HepG2 (cell line): ENCODE data around the gene TMEM134. TPM values are rescaled to one million over a fixed set of nuclear protein-coding genes. Genes with fewer than 3 reads are reported as not detected.

Experiments used
- AGO1 ChIP-seq: fragments of 200-400 bp; formaldehyde crosslinking; IDR thresholded peaks from 2 replicates; pipeline ENCODE4 v1.6.1; 2017; ENCODE audit warnings: mild to moderate bottlenecking, low read depth, low read length, moderate library complexity; ENCODE audit not compliant: poor library complexity, severe bottlenecking
- FLYWCH1 ChIP-seq: sonication (generic); formaldehyde crosslinking; IDR thresholded peaks from 2 replicates; pipeline ENCODE4 v1.8.1; 2023; ENCODE audit warnings: mild to moderate bottlenecking, missing genetic modification reagents
- FOSL1 ChIP-seq: sonication (generic); formaldehyde crosslinking; IDR thresholded peaks from 2 replicates; pipeline ENCODE4 v1.9.0; 2021; ENCODE audit warnings: missing genetic modification reagents, borderline replicate concordance
- HDAC1 ChIP-seq: sonication (generic); formaldehyde crosslinking; IDR thresholded peaks from 2 replicates; pipeline ENCODE4 v1.5.1; 2020; ENCODE audit warnings: mild to moderate bottlenecking, missing genetic modification reagents
- HES4 ChIP-seq: sonication (generic); formaldehyde crosslinking; IDR thresholded peaks from 2 replicates; pipeline ENCODE4 v1.9.0; 2021; ENCODE audit warnings: mild to moderate bottlenecking, missing genetic modification reagents, borderline replicate concordance
- HNF4G ChIP-seq, 2 experiments: sonication (generic) in 1 of 2; formaldehyde crosslinking in 1 of 2; IDR thresholded peaks; 2 replicates each; pipeline versions ENCODE4 v1.4.0 to v1.6.1; 2011 to 2020; ENCODE audit warnings: borderline replicate concordance in 2 of 2, low read depth in 2 of 2, mild to moderate bottlenecking in 2 of 2, low read length in 1 of 2, missing genetic modification reagents in 1 of 2, moderate library complexity in 1 of 2
- MEF2D ChIP-seq: sonication (generic); formaldehyde crosslinking; IDR thresholded peaks from 2 replicates; pipeline ENCODE4 v1.5.1; 2020; ENCODE audit warnings: mild to moderate bottlenecking, missing genetic modification reagents
- MEIS2 ChIP-seq: sonication (generic); formaldehyde crosslinking; IDR thresholded peaks from 2 replicates; pipeline ENCODE4 v1.9.0; 2021; ENCODE audit warnings: mild to moderate bottlenecking, missing genetic modification reagents
- NCOA5 ChIP-seq: sonication (generic); formaldehyde crosslinking; IDR thresholded peaks from 2 replicates; pipeline ENCODE4 v1.4.0; 2020; ENCODE audit warnings: missing genetic modification reagents
- PITX1 ChIP-seq: sonication (generic); formaldehyde crosslinking; IDR thresholded peaks from 2 replicates; pipeline ENCODE4 v1.5.1; 2020; ENCODE audit warnings: mild to moderate bottlenecking, missing genetic modification reagents
- REPIN1 ChIP-seq: sonication (generic); formaldehyde crosslinking; IDR thresholded peaks from 2 replicates; pipeline ENCODE4 v1.8.0; 2022; ENCODE audit warnings: missing genetic modification reagents, low read depth, mild to moderate bottlenecking, borderline replicate concordance
- SNAPC2 ChIP-seq: sonication (generic); formaldehyde crosslinking; IDR thresholded peaks from 2 replicates; pipeline ENCODE4 v1.8.1; 2022; ENCODE audit warnings: mild to moderate bottlenecking, missing genetic modification reagents
- SNRNP70 ChIP-seq: fragments of 200-400 bp; formaldehyde crosslinking; IDR thresholded peaks from 2 replicates; pipeline ENCODE4 v1.6.1; 2017; ENCODE audit warnings: mild to moderate bottlenecking, low read depth, low read length, moderate library complexity
- THAP11 ChIP-seq: IDR thresholded peaks from 2 replicates; pipeline ENCODE4 v1.6.1; 2016; ENCODE audit warnings: missing biosample characterization, missing genetic modification reagents
- TOPORS ChIP-seq: sonication (generic); formaldehyde crosslinking; IDR thresholded peaks from 2 replicates; pipeline ENCODE4 v1.8.0; 2023; ENCODE audit warnings: mild to moderate bottlenecking, missing genetic modification reagents
- YY1 ChIP-seq: IDR thresholded peaks from 2 replicates; pipeline ENCODE4 v1.6.1; 2011; ENCODE audit warnings: low read length, low read depth, moderate library complexity, mild to moderate bottlenecking; ENCODE audit not compliant: insufficient read depth, insufficient replicate concordance
- ZNF101 ChIP-seq: sonication (generic); formaldehyde crosslinking; IDR thresholded peaks from 2 replicates; pipeline ENCODE4 v1.4.0; 2020; ENCODE audit warnings: mild to moderate bottlenecking, low read depth, missing genetic modification reagents, borderline replicate concordance
- ZNF12 ChIP-seq: sonication (generic); formaldehyde crosslinking; IDR thresholded peaks from 2 replicates; pipeline ENCODE4 v1.5.0; 2020; ENCODE audit warnings: missing genetic modification reagents
- ZNF34 ChIP-seq: sonication (generic); formaldehyde crosslinking; IDR thresholded peaks from 2 replicates; pipeline ENCODE4 v1.4.0; 2020; ENCODE audit warnings: mild to moderate bottlenecking, missing genetic modification reagents, borderline replicate concordance
- ZNF451 ChIP-seq: sonication (generic); formaldehyde crosslinking; IDR thresholded peaks from 2 replicates; pipeline ENCODE4 v1.5.0; 2020; ENCODE audit warnings: mild to moderate bottlenecking, missing genetic modification reagents
- ZNF547 ChIP-seq: sonication (generic); formaldehyde crosslinking; IDR thresholded peaks from 2 replicates; pipeline ENCODE4 v1.5.1; 2020; ENCODE audit warnings: mild to moderate bottlenecking, missing genetic modification reagents
- polyA plus RNA-seq, 8 experiments: library from polyadenylated mRNA; depleted of rRNA in 3 of 8; stranded (reverse) in 7 of 8; unstranded in 1 of 8; fragments of >200 nt; fragmentation: Illumina TruSeq in 4 of 8; extraction: Trizol in 4 of 8; gene quantifications; 2 replicates each; pipeline versions ENCODE4 v1.2.1 to v1.2.3, GENCODE V29; 2011 to 2016; ENCODE audit warnings: low read depth in 4 of 8, missing spikeins in 1 of 8, mixed read lengths in 1 of 8; ENCODE audit not compliant: insufficient read depth in 1 of 8
- total RNA-seq, 5 experiments: library from RNA; depleted of rRNA; stranded (reverse); fragments of >200 nt; fragmentation: Illumina TruSeq; extraction: Trizol; gene quantifications; 2 replicates each; pipeline ENCODE4 v1.2.3, GENCODE V29; 2016; ENCODE audit warnings: low read depth in 1 of 5
- TF ChIP-seq, protein P1 (sequence below): sonication (generic); formaldehyde crosslinking; conservative IDR thresholded peaks from 2 replicates; pipeline ENCODE4 v1.4.0; 2020; ENCODE audit warnings: missing genetic modification reagents
- TF ChIP-seq, protein P2 (sequence below): sonication (generic); formaldehyde crosslinking; IDR thresholded peaks from 2 replicates; pipeline ENCODE4 v1.5.0; 2020; ENCODE audit warnings: missing genetic modification reagents, mild to moderate bottlenecking, borderline replicate concordance
- TF ChIP-seq, protein P3 (sequence below): sonication (generic); formaldehyde crosslinking; IDR thresholded peaks from 2 replicates; pipeline ENCODE4 v1.5.0; 2020; ENCODE audit warnings: missing genetic modification reagents, mild to moderate bottlenecking, borderline replicate concordance
- TF ChIP-seq, protein P4 (sequence below): IDR thresholded peaks from 2 replicates; pipeline ENCODE4 v1.6.1; 2012; ENCODE audit warnings: inconsistent platforms

Gene TMEM134
- total and polyA plus RNA-seq, 2 of the 13 experiments (the other 11 are each of a cell fraction or from before 2014, with no cell fraction given) = 6.9 to 26.9 TPM

DNA sequence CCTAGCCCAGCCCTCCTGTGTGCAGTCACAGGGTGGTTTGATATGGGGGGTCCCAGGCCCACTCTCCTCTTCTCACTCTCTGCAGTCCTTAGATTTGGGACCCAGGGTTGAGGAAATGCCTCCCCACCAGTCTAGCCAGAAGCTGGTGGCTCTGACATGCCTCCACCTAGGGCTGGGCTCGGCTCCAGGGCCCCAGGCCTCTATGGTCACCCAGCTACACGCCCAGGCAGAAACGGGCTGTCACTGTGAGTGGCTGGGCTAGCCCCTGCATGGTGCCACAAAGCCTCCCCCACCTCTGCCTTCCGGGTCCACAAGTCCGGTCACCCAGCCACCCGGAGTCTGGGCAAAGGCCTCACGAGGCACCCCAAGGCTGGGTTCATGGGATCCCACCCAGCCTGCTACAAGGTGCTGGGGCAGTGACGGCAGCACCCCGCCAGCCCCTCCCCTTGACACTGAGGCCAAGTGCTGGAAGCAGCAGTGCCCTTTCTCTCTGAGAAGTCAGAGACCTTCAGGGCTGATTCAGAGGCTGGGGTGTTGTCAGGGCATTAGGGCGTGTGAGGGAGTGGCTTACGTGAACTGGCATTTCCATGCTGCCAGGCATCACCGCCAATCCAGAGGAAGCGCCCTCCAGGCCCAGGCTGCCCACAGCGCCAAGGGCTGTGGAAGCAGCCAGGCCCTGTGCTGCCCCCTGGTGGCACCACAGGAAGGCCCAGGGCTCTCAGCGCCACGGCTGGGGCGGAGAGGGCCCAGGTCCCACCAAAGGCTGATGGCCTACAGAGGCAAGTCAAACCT, 36.8 kb upstream of the TMEM134 start (continued):
- TF ChIP-seq FOSL1 (CRISPR knock-in tag) (no peak), AGO1 (no peak), HES4 (CRISPR knock-in tag) (no peak), ZNF12 (no peak; the same call in 1 of the 2 replicates), REPIN1 (CRISPR knock-in tag) (0 out of 2 replicates have a peak, but pooled peaks have one; percentile 26), ZNF101 (no peak), SNRNP70 (no peak), HDAC1 (CRISPR knock-in tag) (peak; percentile 57; the same call in 1 of the 2 replicates), TOPORS (no peak), NCOA5 (CRISPR knock-in tag) (no peak), THAP11 (CRISPR knock-in tag) (peak; percentile 42; the same call in 1 of the 2 replicates), HNF4G (IDR thresholded peaks at IDR 0.05; ENCODE audit: borderline replicate concordance, low read depth, low read length) (no peak), HNF4G (CRISPR knock-in tag; IDR thresholded peaks at IDR 0.05; ENCODE audit: borderline replicate concordance, low read depth) (no peak), ZNF34 (CRISPR knock-in tag) (no peak), MEIS2 (no peak), PITX1 (peak; percentile 57; the same call in 1 of the 2 replicates), MEF2D (peak; percentile 55; the same call in 1 of the 2 replicates), SNAPC2 (peak; percentile 36; the same call in 1 of the 2 replicates), YY1 (peak; percentile 65), FLYWCH1 (CRISPR knock-in tag) (no peak), ZNF547 (0 out of 2 replicates have a peak, but pooled peaks have one; percentile 29), ZNF451 (CRISPR knock-in tag) (0 out of 2 replicates have a peak, but pooled peaks have one; percentile 9)
- TF ChIP-seq, protein P1, sequence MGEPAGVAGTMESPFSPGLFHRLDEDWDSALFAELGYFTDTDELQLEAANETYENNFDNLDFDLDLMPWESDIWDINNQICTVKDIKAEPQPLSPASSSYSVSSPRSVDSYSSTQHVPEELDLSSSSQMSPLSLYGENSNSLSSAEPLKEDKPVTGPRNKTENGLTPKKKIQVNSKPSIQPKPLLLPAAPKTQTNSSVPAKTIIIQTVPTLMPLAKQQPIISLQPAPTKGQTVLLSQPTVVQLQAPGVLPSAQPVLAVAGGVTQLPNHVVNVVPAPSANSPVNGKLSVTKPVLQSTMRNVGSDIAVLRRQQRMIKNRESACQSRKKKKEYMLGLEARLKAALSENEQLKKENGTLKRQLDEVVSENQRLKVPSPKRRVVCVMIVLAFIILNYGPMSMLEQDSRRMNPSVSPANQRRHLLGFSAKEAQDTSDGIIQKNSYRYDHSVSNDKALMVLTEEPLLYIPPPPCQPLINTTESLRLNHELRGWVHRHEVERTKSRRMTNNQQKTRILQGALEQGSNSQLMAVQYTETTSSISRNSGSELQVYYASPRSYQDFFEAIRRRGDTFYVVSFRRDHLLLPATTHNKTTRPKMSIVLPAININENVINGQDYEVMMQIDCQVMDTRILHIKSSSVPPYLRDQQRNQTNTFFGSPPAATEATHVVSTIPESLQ = no peak
- TF ChIP-seq, protein P2, sequence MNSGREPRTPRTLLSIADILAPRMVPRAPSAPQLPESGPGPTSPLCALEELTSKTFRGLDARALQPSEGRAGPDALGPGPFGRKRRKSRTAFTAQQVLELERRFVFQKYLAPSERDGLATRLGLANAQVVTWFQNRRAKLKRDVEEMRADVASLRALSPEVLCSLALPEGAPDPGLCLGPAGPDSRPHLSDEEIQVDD (CRISPR knock-in tag) = no peak
- TF ChIP-seq, protein P3, sequence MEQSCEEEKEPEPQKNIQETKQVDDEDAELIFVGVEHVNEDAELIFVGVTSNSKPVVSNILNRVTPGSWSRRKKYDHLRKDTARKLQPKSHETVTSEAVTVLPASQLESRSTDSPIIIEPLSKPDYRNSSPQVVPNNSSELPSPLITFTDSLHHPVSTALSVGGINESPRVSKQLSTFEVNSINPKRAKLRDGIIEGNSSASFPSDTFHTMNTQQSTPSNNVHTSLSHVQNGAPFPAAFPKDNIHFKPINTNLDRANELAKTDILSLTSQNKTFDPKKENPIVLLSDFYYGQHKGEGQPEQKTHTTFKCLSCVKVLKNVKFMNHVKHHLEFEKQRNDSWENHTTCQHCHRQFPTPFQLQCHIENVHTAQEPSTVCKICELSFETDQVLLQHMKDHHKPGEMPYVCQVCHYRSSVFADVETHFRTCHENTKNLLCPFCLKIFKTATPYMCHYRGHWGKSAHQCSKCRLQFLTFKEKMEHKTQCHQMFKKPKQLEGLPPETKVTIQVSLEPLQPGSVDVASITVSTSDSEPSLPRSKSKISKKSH = no peak
- TF ChIP-seq, protein P4, sequence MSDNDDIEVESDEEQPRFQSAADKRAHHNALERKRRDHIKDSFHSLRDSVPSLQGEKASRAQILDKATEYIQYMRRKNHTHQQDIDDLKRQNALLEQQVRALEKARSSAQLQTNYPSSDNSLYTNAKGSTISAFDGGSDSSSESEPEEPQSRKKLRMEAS = peak; percentile 78; the same call in 1 of the 2 replicates
